ENCODE measurements around the gene LRRTM2.
"Not testable (repeated sequence)": the region's sequence is repeated elsewhere in the genome, so short reads cannot be mapped to it uniquely, and the experiment has no call there.

Gene LRRTM2

DNA sequence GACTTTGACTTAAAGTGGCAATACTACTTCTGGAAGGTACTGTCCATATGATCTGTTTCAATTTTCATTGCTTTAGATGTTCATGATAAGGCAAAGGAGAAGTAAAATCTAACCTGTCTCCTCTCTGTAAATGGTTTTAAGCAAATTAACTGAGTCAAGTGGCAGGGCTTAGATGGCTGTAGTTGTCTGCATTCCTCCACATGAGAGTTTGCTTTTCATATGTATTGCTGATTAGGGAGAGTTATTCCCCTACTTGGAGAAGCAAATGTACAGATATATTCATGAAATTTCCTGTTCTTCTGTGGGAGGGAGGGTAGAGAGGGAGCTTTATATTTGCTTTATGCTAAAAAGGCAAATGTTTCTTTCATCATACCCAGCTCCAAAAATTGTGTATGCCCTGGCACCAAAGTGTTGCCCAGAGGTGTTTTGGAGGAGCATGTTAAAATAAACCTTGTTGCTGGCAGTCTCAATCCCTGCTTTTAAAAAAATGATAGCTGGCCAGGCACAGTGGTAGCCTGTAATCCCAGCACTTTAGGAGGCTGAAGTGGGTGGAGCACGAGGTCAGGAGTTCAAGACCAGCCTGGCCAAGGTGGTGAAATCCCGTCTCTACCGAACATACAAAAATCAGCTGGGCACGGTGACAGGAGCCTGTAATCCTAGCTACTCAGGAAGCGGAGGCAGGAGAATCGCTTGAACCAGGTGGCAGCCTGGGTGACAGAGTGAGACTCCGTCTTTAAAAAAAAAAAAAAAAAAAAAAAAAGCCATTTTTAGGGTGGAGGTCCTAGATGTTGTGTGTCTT is 3.5 kb upstream of the LRRTM2 start:
- DNase-seq: no peak

DNA sequence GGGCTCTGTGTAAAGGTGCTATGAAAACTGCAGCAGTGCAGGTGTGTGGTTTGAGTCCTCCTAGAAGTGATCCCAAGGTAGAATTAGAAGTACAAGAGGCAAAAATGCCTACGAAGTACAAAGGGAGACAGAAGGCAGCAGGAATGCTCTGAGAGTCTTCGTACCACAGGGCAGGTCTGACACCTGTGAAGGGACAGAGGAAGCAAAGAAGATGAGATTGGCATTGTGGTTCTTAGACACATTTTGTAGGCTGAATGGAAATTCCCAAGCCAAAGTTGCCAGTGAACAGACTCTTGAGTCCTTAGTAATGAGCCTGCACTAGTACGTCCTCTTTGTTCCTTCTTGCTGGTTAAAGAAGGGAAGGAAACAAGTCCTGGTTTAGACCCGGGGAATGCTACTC is 1.7 kb upstream of the LRRTM2 start:
- no peak for DNase-seq

DNA sequence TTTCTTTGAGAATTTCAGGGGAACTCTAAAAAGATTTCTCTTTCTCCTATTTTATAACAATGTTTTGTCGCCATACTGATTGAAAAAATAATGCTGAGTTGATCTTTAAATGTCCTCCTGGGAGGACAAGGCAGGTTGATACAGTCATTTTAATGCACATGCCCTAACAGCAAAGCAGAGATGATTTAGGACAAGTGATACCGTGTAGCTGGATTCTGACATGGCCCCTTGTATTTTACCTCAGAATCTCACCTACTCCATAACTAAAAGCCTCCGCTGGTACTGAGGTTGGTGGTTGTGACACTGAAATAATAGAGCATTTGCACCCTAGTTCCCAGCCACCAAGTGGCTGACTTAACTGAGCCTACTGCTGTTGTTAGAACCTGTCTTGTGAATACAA is 811 bp upstream of the LRRTM2 start:
- no peak for DNase-seq

DNA sequence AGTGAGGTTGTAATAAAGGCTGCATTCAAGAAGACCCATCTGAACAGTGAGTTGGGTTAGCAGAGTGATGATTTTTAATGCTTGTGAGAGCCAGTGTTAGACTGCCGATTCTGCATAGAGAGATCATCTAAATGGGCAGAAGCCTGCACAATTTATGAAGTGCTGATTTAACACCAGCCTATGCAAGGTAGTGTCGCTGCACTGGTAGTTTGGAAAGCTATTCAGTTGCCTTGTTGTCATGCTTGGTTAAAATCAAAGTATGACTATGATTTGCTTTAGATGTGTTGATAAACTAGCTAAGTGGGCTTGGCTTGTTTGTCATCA is 379 bp upstream of the LRRTM2 start:
- DNase-seq: no peak

DNA sequence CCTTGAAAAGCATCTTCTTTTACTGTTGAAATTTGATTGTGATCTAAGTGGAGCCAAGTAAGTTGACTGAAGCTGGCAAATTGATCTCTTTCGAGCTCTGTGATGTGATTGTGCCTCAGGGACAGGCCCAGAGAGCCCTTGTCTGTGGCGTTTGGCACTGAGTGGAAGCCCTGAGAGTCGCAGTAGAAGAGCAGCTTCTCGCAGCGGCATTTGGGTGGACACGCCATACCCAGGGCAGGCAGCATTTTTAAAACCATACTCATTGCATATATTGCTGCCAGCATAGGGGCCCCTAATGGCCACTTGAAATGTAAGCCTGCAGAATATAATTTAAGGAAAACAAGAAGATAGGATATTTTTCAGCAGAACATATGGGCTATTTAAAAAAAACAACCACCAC is 894 bp downstream of the LRRTM2 start:
- DNase-seq: no peak

DNA sequence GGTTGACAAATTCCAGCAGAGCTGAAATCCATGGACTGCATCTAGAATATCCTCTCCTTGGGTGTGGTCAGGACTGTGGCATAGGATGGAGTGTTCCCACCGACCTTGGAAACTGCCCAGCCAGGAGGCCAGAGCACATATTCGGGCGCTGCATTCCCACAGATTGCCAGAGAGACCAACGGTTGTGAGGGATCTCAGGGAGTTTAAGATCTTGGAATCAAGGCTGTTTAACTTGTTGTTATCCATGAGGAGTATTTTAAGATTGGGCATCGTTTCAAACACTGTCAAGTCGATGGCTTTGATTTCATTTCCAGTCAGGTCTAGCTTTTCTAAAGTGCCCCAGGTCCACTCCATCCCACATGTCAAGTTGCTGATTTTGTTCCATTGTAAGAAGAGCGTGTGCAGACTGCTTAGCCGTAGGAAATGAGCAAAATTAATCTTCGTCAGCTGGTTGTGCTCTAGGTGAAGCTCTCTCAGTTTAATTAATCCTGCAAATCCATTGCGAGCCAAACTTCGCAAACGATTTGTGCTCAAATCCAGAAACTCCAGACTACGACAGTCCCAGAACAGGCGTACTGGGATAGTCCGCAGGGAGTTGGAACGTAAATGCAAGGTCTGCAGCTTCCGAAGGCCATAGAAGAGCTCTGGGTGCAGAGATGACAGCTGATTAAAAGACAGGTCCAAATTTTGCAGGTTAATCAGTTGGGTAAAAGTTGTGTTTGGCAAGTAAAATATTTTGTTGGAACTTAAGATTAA is 1.5 kb downstream of the LRRTM2 start:
- no peak for DNase-seq

DNA sequence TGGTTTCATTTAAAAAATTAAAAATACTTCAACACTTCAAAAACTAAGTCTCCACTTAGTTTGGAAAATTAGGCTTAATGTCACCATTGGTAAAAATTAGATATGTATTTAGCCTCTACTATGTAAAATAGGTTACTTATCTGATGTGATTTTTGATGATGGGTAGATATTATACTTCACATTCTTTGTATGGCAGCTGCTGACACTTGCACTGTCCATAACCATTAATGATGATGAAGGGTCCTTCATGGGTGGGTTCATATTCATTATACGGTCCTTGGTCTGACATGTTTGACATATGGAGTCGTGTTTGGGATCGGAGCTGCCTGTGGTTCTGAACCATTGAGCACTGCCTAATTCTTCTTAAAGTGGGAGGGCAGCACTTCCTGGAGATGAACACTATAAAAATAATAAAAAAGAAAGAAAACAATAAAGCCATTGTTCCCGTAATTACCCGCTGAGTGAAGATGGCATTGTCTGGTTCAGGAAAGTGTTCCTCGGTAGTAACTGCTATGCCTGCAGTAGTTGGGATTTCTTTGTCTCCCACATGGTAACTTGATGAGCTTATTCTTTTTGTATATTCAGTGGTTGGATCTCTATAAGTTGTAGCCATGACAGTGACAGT is 2.2 kb downstream of the LRRTM2 start:
- DNase-seq: no peak

DNA sequence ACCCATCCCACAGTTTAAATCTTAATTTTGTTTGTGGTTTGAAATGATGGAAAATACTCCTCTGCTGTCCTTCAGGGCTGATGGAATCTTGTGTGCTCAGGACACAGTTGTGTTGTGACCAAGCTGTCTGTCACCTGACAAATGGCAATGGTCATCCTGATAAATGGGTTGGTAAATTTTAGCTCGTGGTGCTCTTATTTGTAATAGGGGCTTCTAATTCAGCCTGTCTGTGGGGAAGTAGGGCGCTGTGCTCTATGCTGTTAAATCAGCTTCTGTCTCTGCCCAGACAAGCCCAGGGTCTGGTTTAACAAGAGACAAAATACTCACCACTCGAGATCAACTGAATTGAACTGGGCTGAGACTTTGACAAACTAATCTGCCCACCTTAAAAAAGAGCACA is 4.5 kb downstream of the LRRTM2 start:
- no peak for DNase-seq

DNA sequence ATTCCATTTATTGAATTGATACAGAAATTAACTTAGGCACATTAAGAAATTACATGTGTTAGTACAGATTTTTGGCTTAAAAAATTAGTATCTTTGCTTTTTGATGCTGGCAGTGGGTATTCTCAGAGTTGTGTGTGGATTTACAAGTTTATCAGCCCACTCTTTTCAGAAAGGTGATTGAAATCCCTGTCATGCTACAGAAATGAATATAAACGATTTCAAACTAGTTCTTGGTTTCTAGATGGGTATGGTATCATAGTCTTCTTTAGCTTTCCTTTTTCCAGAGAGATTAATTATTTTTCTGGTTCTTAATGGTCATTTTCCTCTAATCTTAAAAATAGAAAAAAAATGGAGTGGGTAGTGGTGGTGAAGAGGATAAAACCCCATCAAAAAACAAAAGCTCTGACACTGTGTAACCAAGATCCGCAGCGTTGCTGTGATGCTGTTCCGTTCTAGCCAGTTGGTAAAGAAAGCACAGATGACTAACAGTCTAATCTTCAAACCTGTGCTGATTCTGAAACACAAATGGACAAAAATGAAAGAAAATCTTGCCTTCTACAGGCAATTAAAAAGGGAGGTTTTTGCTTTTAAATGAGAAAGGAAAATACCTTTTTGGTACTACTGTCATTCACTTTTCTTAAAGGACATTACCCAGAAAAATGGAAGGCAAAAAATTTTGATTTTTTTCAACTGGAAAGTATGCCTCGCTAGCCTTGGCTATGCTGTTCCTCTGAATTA is 5.2 kb downstream of the LRRTM2 start:
- no peak for DNase-seq

DNA sequence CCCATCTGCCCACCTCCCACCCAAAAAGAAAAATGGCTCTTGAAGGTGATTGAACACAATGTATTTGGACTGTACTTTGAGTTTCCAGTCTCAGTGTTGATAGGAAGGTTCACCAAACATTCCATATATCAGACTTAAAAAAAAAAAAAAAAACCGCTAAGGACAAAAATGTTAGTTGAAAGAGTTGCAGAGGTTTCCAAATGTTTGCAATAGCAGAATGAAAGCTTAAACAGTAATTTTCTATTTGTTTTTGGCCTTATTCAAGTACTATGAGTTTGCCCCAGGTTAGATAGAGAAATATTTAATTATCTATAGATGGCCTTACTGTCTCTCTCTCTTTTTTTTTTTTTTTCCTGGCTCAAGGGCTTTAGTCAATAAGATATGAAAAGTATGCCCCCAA is 6.1 kb downstream of the LRRTM2 start:
- no peak for DNase-seq

DNA sequence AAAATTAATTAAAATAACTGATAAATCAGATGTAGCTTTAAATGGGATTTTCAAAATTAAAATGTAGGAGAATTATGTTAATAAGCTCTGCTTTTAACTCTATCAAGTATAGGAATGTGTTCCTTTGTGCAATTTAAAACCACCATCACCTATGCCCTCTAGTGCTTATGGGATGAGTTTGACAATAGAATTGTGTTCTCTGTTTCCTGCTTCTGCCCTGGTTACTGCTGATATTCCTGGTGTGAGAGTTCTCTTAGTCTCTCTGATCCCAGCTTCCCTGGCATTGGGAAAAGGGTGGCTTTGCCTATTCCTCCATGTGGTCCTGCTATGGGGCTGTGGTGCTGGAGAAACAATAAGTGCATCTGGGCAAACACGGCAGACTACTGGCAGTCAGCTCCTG is 8.1 kb downstream of the LRRTM2 start:
- no peak for DNase-seq

DNA sequence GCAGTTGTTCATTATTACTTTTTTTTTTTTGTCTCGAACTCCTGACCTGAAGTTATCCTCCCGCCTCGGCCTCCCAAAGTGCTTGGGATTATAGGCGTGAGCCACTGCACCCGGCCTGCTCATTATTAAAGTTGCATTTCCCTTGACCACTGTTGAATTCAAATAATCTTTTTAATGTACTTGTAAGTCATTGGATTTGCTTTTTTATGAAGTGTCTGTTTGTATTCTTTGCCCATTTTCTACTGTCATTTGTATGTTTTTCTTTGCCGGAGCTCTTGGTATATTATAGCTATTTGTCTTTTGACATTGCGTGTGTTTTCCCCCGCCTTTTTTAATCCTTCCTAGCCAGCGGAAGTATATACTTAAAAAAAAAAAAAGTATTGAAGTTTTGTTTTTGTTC is 22.0 kb downstream of the LRRTM2 start:
- no peak for DNase-seq

DNA sequence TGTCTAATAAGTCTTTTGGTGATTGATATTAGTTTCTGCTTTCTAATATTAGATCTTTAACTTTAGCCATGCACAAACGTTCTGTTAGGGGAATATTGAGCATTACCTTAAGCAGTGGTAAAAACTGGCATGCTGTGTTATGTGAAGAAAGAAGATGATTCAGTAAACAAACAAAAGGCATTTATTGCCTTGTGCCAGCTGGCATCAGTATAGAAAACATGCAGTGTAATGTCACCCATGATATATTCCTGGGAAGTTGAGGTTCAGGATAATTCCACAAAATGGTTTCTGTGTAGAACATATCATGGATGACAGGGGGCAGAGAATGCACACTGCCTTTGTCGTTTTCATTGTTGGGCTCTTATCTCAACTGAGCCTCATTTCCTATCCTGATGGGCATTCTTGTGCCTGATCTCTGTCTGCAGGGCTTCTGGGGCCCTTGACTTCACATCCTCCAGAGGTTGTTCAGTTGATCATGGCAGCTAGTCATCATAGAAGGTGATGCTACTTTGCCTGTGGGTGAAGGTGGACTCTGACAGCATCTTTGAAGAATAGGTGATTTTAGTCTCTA is 24.2 kb downstream of the LRRTM2 start:
- DNase-seq: no peak

DNA sequence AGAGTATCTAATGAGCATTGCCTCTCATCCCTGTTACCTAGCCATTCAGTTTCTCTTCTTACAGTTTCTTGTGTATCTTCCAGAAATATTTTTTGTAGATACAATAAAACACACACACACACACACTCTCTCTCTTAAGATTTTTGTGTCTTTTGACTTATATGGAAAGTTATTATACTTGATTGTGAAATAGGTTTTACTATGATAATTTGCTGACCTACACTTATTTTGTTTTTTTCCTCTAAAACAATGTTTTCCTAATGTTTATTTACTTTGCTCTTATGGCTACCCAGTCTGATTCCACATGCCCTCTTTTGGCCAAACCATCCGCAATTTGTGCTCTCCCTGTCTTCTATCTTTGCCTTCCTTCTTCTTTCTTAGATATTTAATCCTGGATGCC is 25.3 kb downstream of the LRRTM2 start:
- no peak for DNase-seq

DNA sequence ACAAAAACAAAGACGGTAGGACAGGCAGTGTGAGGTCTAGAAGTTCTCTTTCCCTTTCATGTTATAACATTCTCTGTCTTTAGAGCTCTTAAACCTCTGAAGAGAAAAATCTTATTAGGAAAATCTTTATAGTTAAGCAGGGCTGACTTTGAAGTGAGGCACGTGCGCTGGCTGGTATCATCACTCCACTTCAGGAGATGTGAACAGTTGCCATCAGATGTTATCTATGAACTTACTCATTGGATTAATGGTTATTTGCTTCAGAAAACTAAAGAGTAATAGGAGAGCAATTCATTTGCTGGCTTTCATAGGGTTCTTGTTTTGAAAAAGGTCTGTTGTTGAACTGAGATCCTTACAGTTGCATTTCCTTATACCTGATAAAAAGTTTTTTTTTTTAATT is 25.7 kb downstream of the LRRTM2 start:
- no peak for DNase-seq

DNA sequence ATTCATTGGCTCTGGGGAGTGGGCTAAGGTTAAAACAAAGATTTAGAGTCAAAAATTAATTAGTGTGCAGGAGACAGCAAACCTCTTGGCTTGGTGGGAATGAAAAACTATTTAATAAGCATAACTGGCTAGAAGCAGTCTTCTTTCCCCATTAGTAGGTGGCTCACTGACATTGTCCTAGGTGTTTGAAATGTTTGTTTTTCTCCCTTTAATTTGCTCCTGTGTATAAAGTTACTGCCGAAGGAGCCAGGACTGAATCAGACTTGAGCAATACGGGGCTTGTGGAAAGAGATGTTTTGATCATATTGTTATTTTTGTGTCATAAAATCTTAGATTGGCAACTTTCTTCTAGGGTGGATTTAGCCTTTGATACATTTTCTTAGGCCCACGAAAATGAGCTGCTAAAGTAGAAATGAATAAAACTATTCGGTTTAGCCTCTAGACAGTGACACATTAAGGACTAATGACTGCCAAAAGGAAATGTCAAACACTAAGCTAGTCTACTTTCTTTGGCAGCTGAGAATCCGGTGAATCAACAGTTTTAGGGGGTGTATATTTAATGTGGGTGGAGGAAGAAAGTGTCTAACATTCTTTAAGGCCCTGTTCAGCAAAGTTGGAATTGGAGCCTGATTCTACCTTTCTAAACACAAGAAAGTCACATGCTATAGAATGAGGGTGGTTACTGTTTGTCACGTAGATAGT is 30.2 kb downstream of the LRRTM2 start:
- no peak for DNase-seq

DNA sequence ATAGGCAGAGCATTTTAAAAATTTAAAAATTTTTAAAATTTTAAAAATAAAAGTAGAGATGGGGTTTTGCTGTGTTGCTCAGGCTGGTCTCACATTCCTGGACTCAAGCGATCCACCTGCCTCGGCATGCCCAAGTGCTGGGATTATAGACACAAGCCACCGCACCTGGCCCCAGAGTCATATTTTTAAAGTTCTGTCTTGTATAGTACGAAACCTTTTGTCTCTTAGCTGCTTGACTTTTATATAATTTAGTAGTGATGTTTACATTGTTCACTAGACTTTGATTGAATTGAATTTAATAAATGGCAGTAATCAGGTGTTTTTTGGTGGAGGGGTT is 31.0 kb downstream of the LRRTM2 start:
- DNase-seq: no peak

DNA sequence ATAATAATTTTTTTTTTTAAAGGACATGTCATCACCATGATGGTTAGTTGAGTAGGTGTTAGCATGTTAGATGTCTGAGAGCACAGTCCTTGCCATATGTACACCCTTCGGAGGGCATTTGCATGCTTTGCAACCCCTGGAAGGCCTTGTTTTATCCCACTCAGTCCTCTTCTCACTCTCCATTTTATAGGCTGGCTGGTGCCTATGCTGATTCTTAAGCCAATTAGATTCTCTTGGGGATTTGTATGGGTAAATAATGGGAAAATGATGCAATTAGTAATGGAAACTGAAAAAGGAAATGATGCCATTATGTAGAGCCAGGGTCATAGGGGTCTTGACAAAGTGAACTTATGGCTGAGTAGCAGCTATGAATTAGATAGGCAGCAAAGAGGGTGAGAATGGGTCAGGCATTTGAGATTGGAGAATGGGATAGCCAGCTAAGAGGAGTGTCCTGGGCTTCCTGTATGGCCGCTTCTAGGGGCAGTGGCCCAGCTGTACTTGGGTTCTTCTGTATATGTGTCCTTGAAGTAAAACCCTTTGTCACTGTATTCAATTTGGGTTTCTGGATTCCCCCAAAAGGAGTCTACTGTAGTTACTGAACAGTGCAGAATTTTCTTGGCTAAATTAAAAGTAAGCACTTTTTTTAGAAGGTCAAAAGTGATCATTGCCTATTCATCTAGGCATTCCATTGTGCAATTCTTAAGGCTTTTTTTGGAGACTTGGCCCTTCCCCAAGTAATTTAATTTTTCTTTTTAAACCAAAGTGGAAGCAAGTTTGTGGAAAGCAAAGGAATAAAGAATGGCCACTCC is 31.6 kb downstream of the LRRTM2 start:
- no peak for DNase-seq

DNA sequence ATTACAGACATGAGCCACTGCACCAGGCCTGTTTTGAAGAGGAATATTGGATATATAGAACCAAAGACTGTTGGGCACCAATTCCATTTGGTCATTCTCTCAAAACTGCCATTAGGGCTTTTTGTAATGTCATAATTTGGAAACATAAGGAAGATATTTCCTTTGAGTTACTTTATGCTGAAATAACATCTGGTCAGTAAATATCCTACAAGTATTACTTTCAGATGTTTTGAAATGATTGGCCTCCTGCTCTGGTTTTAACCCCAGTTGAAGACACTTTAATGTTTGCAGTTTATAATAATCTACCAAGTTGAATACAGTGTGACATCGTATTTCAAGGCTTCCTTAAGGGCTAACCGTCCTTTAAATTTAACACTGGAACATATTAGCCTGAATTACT is 33.6 kb downstream of the LRRTM2 start:
- DNase-seq: no peak

DNA sequence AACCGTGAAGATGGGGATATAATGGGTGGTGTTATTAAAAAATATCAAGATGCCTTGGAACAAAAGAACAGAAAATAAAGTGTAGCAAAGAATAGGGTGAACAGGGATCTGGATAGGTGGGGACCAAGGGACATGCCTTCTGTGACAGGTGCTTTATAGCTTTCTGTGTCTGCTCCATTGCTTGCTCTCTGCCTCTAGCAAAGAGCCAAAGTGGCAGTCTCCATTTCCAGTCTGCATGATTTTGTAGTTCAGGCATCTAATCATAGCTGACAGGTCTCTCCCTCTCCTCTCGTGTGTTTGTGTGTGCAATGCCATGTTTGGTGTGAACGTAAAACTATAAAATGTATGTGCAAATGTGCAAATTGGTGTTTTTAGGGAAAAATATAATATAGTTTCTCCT is 35.0 kb downstream of the LRRTM2 start:
- DNase-seq: no peak

DNA sequence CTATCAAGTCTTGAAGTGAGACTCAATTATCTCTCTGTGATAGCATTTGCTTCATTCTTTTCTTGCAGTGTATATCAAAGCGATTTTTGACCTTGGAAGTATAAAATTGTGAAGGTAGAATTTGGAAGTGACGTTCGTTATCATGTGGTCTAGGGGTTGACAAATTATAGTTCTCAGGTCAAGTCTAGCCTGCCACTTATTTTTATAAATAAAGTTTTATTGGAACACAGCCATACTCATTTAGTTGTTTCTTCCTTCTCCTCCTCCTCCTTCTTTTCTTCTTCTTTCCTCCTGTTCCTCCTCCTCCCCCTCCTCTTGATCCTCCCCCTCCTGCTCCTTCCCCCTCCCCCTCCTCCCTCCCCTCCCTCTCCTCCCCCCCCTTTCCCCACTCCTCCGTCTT is 38.0 kb downstream of the LRRTM2 start:
- no peak for DNase-seq

DNA sequence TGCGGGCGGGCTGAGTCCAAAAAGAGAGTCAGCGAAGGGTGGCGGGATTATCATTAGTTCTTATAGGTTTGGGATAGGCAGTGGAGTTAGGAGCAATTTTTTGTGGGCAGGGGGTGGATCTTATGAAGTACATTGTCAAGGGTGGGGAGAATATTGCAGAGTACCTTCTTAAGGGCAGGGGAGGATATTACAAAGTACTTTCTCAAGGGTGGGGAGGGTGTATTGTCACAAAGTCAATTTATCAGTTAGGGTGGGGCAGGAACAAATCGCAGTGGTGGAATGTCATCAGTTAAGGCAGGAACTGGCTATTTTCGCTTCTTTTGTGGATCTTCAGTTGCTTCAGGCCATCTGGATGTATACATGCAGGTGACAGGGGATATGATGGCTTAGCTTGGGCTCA is 40.3 kb downstream of the LRRTM2 start:
- not testable (repeated sequence) for DNase-seq
